GM19438 (cell line): Measurements from ENCODE around the gene CC2D1A.

Experiments used
- ATAC-seq: cut with Tn5 transposase; IDR thresholded peaks from one replicate; pipeline ENCODE4 v1.9.1; 2021; ENCODE audit warnings: low read depth; ENCODE audit not compliant: unreplicated experiment

The CC2D1A gene

DNA sequence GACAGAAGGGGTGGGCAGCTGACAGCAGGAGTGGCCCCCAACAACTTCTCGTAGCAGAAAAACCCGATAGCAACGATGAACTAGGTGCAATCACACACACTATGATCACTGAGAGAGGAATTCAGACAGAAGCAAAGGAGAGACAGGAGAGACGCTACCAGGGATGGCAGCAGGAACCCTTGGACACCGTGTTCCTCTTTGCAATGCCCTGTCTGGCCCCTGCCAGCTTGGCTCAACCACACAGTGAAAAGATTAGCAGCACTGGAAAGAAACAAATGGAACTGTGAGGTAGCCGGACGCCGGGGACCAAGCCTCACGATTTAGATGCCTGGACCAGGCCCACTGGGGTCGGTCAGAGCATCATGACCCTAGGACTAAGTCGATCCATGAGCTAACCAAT lies 69.9 kb downstream of the CC2D1A start:
- ATAC-seq = no peak

DNA sequence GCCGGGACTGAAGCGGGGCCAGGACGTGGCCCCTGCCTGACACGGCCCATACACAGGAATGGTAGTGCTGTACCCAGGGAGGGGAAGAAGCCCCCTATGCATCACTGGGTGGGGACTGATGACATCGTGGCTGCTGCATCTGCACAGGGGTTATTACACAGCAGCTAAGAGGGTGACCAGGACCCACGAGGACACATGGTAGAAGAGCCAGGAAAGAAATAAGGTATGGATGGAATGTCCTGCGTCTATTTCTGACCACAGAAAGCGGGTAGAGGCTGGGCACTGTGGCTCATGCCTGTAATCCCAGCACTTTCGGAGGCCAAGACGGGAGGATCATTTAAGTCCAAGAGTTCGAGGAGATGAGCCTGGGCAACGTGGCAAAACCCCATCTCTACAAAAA lies 70.4 kb downstream of the CC2D1A start:
- no peak for ATAC-seq

DNA sequence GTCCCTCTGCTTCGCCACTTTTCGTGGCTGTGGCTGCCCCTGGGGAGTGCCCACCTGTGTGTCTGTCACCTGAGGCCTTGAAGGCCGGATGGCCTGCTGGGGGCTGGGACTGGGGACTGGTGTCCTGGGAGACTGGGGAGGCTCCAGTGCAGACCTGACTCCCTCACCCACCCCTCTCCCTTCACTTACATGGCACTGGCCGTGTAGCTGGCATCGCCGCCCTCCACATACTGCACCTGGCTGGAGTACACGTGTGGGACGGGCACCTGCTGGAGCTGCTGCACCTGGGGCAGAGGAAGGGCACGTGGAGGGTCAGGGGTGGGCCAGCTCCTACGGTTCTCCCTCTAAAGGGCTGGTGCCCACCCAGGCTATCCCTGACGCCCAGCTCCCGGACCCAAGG lies 71.8 kb downstream of the CC2D1A start:
- no peak for ATAC-seq

DNA sequence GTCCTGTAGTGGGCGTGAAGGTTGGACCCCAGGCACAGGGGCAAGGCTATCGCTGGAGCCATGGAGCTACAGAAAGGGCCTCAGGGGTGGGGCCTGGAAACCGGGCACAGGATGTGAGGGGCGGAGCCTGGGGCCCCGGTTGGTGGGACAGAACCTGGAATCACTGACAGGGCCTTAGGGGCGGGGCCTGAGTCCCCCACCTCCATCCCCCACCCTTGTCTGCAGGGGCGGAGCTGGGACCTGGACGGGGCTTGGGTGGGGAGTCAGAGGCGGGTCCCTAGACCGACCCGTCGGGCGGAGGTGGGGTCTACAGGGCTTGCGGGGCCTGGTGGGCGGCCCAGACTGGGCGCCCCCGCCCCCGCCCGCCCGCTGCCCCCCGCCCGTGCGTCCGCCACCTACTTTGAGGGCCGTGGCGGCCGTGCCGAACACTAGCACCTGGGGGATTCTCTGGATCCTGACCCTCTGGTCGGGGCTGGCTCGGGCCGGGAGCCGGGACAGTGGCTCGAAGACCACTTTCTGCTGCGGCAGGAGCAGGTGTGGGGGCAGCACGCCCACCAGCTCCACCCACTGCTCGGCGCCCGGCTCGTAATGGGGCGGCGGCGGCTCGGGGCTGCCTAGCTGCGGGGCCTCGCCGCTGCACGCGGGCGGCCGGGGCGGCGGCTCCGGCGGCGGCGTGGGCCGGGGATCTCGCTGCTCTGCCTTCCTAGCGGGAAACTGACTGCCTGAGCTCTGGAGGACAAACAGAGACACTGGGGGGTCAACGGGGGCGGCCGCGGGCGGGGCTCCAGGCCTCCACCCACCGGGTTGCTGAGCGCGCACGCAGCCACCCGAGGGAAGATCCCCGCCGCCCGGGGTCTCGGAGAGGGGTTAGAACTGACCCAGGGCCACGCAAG lies 72.6 kb downstream of the CC2D1A start:
- no peak for ATAC-seq

DNA sequence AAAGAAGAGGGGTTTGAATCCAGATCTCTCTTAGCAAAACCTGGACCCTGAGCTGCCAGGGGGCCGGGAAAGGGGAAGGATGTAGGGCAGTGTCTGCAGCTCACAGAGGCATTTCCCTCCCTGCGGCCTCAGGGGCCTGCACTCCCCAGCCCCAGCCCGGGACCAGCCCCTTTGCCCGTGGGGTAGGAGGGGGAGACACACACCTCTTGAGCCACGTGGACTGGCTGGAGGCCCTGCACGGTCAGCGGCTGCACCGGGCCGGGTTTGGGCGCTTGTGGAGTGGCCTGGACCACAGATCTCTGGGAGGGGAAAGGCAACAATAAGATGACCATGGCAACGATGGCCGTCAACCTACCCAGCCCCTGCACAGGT lies 73.2 kb downstream of the CC2D1A start:
- no peak for ATAC-seq

DNA sequence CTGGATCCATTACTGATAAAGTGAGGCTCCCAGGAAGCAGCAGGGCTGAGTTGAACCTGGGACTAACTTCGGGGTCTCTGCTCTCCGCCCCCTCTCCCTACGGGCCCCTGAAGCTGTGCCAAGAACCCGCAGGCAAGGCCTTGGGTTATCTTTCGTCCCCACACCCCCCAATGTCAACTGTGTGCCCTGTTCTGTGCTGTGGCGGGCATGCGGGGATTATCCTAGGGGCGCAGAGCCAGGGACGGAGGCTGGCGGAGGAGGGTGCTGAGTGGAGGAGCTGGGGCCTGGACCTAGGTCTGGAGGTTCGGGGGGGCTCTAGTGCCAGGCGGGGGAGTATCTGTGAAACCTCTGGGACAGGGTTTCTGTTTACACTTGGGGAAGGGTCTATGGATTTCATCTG lies 73.7 kb downstream of the CC2D1A start:
- ATAC-seq = no peak

DNA sequence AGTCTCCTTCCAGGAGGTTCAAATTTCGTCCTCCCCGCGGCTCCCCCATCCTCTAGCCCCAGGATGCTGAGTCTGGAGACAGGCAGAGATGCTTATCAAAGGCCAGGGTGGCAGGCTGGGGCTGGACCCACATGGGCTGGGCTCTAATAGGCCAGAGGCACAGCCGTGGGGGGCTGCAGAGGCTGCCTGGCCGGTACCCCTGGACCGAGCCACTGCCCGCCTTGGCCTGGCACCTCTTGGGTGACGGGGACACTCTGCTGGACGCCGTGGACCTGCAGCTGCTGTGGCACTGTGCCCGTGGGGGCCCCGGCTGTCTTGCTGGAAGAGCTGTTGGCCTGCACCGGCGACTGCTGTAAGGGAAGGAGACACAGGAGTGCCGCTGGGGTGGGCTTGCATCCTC lies 74.3 kb downstream of the CC2D1A start:
- no peak for ATAC-seq
